Pancreas (tissue), 10 donors: Measurements from ENCODE around the gene ZBTB7B. TPM values are rescaled to one million over a fixed set of nuclear protein-coding genes. Genes with fewer than 3 reads are reported as not detected.
A peak's percentile ranks its signal among the peaks of the same experiment; 100 is the strongest.

ENCODE experiments used
- ATAC-seq, 4 donors: fragments of 200-7000 bp; cut with Tn5 transposase; one replicate each; pipeline versions ENCODE4 v1.8.0 to v1.9.1; 2020; ENCODE audit warnings: mild to moderate bottlenecking in 4 of 4, moderate library complexity in 4 of 4
- DNase-seq, 6 donors: peaks; one replicate each; pipeline ENCODE4 v3.0.0-alpha.2; 2020
- FAIRE-seq: peaks from 2 replicates; lab custom pipeline; 2012; peaks lifted over from hg19 to GRCh38; lab: Jason Lieb, UNC
- H3K27ac ChIP-seq, 4 donors: fragments of 200-600 bp; sonication (generic); 1 replicate in 3 of 4; 2 replicates in 1 of 4; pipeline versions ENCODE4 v1.5.0 to v1.8.0; 2020
- H3K27me3 ChIP-seq, 4 donors: fragments of 200-600 bp; one replicate each; pipeline ENCODE4 v1.8.0; 2021
- H3K36me3 ChIP-seq, 3 donors: fragments of 200-600 bp; sonication (generic) in 1 of 3; one replicate each; pipeline versions ENCODE4 v1.5.0 to v1.8.0; 2020 to 2021
- H3K4me1 ChIP-seq, 3 donors: fragments of 200-600 bp; one replicate each; pipeline ENCODE4 v1.8.0; 2021
- H3K4me3 ChIP-seq, 4 donors: fragments of 200-600 bp; sonication (generic) in 2 of 4; one replicate each; pipeline versions ENCODE4 v1.5.0 to v1.8.0; 2020 to 2021
- H3K9me3 ChIP-seq, 4 donors: fragments of 200-600 bp; one replicate each; pipeline ENCODE4 v1.8.0; 2021
- CTCF ChIP-seq, 4 donors: fragments of 200-600 bp; sonication (generic) in 3 of 4; IDR thresholded peaks; one replicate each; pipeline versions ENCODE4 v1.5.0 to v1.8.0; 2021; ENCODE audit warnings: antibody characterized with exemption in 4 of 4
- WGBS, 2 donors: extraction: QIAGEN DNeasy Blood & Tissue Kit; methylation state at CpG; one replicate each; pipeline ENCODE4 v1.1.7; 2013; 5-methylcytosine and 5-hydroxymethylcytosine counted together
- intact Hi-C, 3 donors: fragments of 100-400 bp; cut with DNase I; formaldehyde crosslinking; loops; one replicate each; pipeline versions ENCODE4 v1.11.1 to v1.14.2; 2022
- polyA plus RNA-seq, 2 donors: library from polyadenylated mRNA; stranded (reverse); fragments of 200-250 nt; gene quantifications; one replicate each; pipeline ENCODE4 v1.2.3, GENCODE V29; 2013
- total RNA-seq, 6 donors: library from RNA; stranded (reverse); fragmentation: NEBNext Ultra II Directional in 4 of 6; extraction: Animal tissue kit (Norgen Biotek cat#: 25700) in 4 of 6; gene quantifications; one replicate each; pipeline versions ENCODE4 v1.2.1 to v1.2.4, GENCODE V29; 2021 to 2023
- donor health status: healthy with polysubstance abuse.
- donor health status: DM: no; HTN: no; CAD: no; lungs with moderate emphysema.
- donor health status: DM: no; HTN: no; CAD: no.
- donor health status: control.
- donor health status: control.
- donor health status: Bipolar disorder and iron deficiency.
- donor health status: DM: yes; HTN: yes; CAD: no.
- donor health status: DM: no; HTN: no; CAD: no.
- donor health status: DM: no; HTN: no; CAD: no.
- donor health status: DM: yes; HTN: yes; CAD: no.

Gene ZBTB7B
- total and polyA plus RNA-seq, 8 donors: 19.8 to 38.4 (median 34.4) TPM

GRCh38 chr1:155051777-155052398, 49.3 kb downstream of the ZBTB7B start:
- 2% methylated on average over 20 to 27 of the region's 27 CpGs for WGBS, 2 donors
- ATAC-seq (peak; percentile 8 to 28 (median 20)), DNase-seq (peak; percentile 54 to 82 (median 66)), FAIRE-seq (no peak)
- no peak for TF ChIP-seq CTCF (IDR thresholded peaks at IDR 0.05)
- Histone ChIP-seq H3K9me3 (no peaks in the 10 kb centered on the region), H3K27ac (peak overlapping the region; percentile 60 to 75 (median 71)), H3K36me3 (no peaks in the 10 kb centered on the region), H3K27me3 (no peaks in the 10 kb centered on the region), H3K4me3 (peak overlapping the region; percentile 64 to 78 (median 71)), H3K4me1 (peaks cover 0 to 15% (median 4%) of the 10 kb centered on the region in 3 donors)
- intact Hi-C loops: no loop called here

- 54 to 67% methylated on average over 12 of the region's 12 CpGs for WGBS, 2 donors
- ATAC-seq: no peak
- intact Hi-C loops: no loop called here
- Histone ChIP-seq H3K9me3 (no peaks in the 10 kb centered on the region), H3K27ac (peak overlapping the region in 1 of 4 donors; percentile 0), H3K27me3 (no peaks in the 10 kb centered on the region), H3K36me3 (peaks cover 0 to 4% (median 0%) of the 10 kb centered on the region in 3 donors), H3K4me3 (peak overlapping the region in 2 of 4 donors; percentile 64 to 78), H3K4me1 (peaks cover 0 to 15% (median 4%) of the 10 kb centered on the region in 3 donors)
- TF ChIP-seq CTCF (IDR thresholded peaks at IDR 0.05): no peak
- FAIRE-seq: no peak
- peak in 1 of 6 donors; percentile 39 for DNase-seq
These were observed 50.1 kb downstream of the ZBTB7B start for GRCh38 chr1:155052439-155053395.

GRCh38 chr1:155053531-155054105, 51.0 kb downstream of the ZBTB7B start:
- peak in 1 of 6 donors; percentile 39 for DNase-seq
- FAIRE-seq: no peak
- Histone ChIP-seq H3K4me3 (no peak overlapping the region), H3K27me3 (no peaks in the 10 kb centered on the region), H3K4me1 (peaks cover 0 to 15% (median 4%) of the 10 kb centered on the region in 3 donors), H3K36me3 (peaks cover 0 to 10% (median 0%) of the 10 kb centered on the region in 3 donors), H3K27ac (no peak overlapping the region), H3K9me3 (no peaks in the 10 kb centered on the region)
- ATAC-seq: no peak
- intact Hi-C loops: no loop called here
- TF ChIP-seq CTCF (IDR thresholded peaks at IDR 0.05): no peak
- 89 to 91% methylated on average over 7 of the region's 7 CpGs for WGBS, 2 donors

- Histone ChIP-seq H3K27ac (no peak overlapping the region), H3K36me3 (peaks cover 0 to 10% (median 0%) of the 10 kb centered on the region in 3 donors), H3K9me3 (no peaks in the 10 kb centered on the region), H3K27me3 (no peaks in the 10 kb centered on the region), H3K4me1 (peaks cover 6 to 11% (median 8%) of the 10 kb centered on the region in 3 donors), H3K4me3 (no peak overlapping the region)
- WGBS, 2 donors: 91 to 95% methylated on average over 8 of the region's 8 CpGs
- TF ChIP-seq CTCF (IDR thresholded peaks at IDR 0.05): no peak
- ATAC-seq (no peak), DNase-seq (peak in 1 of 6 donors; percentile 46), FAIRE-seq (no peak)
- intact Hi-C loops: no loop called here
These were observed 54.5 kb downstream of the ZBTB7B start for GRCh38 chr1:155057104-155057503.
